SU-DHL-6 (cell line): ENCODE measurements around the gene CEACAM21.

ENCODE experiments used
- CTCF ChIP-seq: fragments of 200-600 bp; sonication (generic); IDR thresholded peaks from one replicate; pipeline ENCODE4 v1.5.1; 2017; ENCODE audit warnings: antibody characterized with exemption, mild to moderate bottlenecking, low read length, moderate library complexity; ENCODE audit not compliant: insufficient read depth, poor library complexity, severe bottlenecking
- EZH2phosphoT487 ChIP-seq: fragments of 200-600 bp; sonication (generic), shearing (Covaris generic); conservative IDR thresholded peaks from 2 replicates; pipeline ENCODE4 v1.6.1; 2018; ENCODE audit warnings: mild to moderate bottlenecking, antibody characterized with exemption, low read length, moderate library complexity, mixed read lengths

GRCh38 chr19:41615207-41615606 is 39.2 kb downstream of the CEACAM21 start:
- no peak for TF ChIP-seq CTCF
- TF ChIP-seq EZH2phosphoT487 = no peak
